Stomach (tissue), 9 donors: ENCODE measurements around the gene CDC73. TPM values are rescaled to one million over a fixed set of nuclear protein-coding genes. Genes with fewer than 3 reads are reported as not detected.

Experiments
- DNase-seq, 2 donors: peaks; one replicate each; pipeline versions ENCODE4 v3.0.0 to v3.0.0-alpha.2; 2013 to 2019
- H3K27ac ChIP-seq, 5 donors: fragments of 200-600 bp in 4 of 5; sonication (generic) in 4 of 5; one replicate each; pipeline ENCODE4 v1.5.1; 2013 to 2019; ENCODE audit warnings: mild to moderate bottlenecking in 1 of 5, moderate library complexity in 1 of 5
- H3K27me3 ChIP-seq, 3 donors: fragments of 200-600 bp; sonication (generic); one replicate each; pipeline ENCODE4 v1.5.1; 2017 to 2019; ENCODE audit warnings: mixed run types in 1 of 3
- H3K36me3 ChIP-seq, 4 donors: fragments of 200-600 bp; sonication (generic); 1 replicate in 3 of 4; 2 replicates in 1 of 4; pipeline ENCODE4 v1.5.1; 2016 to 2019
- H3K4me1 ChIP-seq, 4 donors: fragments of 200-600 bp; sonication (generic); one replicate each; pipeline ENCODE4 v1.5.1; 2016 to 2019
- H3K4me3 ChIP-seq, 4 donors: fragments of 200-600 bp; sonication (generic) in 3 of 4; one replicate each; pipeline ENCODE4 v1.5.1; 2016 to 2019; ENCODE audit warnings: mild to moderate bottlenecking in 1 of 4
- H3K9me3 ChIP-seq, 4 donors: fragments of 200-600 bp; sonication (generic); one replicate each; pipeline ENCODE4 v1.5.1; 2016 to 2019
- CTCF ChIP-seq, 7 experiments: fragments of 450-650 bp in 4 of 7; fragments of 200-600 bp in 3 of 7; sonication (generic) in 3 of 7; IDR thresholded peaks; one replicate each; pipeline ENCODE4 v1.5.1; 2016 to 2019; ENCODE audit warnings: antibody characterized with exemption in 7 of 7, control low read depth in 2 of 7, mild to moderate bottlenecking in 1 of 7
- EP300 ChIP-seq: sonication (generic); formaldehyde crosslinking; IDR thresholded peaks from one replicate; pipeline ENCODE4 v1.6.1; 2017; ENCODE audit warnings: antibody characterized with exemption
- POLR2A ChIP-seq, 4 donors: fragments of 450-650 bp; IDR thresholded peaks; one replicate each; pipeline ENCODE4 v1.6.1; 2016; ENCODE audit warnings: antibody characterized with exemption in 4 of 4, control low read depth in 2 of 4, mild to moderate bottlenecking in 1 of 4, moderate library complexity in 1 of 4
- POLR2AphosphoS5 ChIP-seq, 3 donors: sonication (generic); formaldehyde crosslinking; IDR thresholded peaks; one replicate each; pipeline ENCODE4 v1.6.1; 2016; ENCODE audit warnings: antibody characterized with exemption in 3 of 3
- WGBS, 5 donors: extraction: QIAGEN DNeasy Blood & Tissue Kit in 3 of 5; methylation state at CpG; one replicate each; pipeline versions ENCODE4 v1.1.5 to v1.1.7; 2013 to 2018; 5-methylcytosine and 5-hydroxymethylcytosine counted together
- intact Hi-C: fragments of 100-400 bp; cut with DNase I; formaldehyde crosslinking; loops from one replicate; pipeline ENCODE4 v1.15.1; 2023; ENCODE audit warnings: low total_unique reads
- polyA plus RNA-seq, 3 donors: library from polyadenylated mRNA; stranded (reverse); fragments of 200-250 nt; gene quantifications; one replicate each; pipeline ENCODE4 v1.2.3, GENCODE V29; 2013
- total RNA-seq, 5 donors: library from RNA; depleted of rRNA; stranded (reverse); fragments of >200 nt; gene quantifications; one replicate each; pipeline versions ENCODE4 v1.1.0 to v1.2.3, GENCODE V29; 2014 to 2016
- donor health status: healthy with polysubstance abuse.
- donor health status: Bipolar disorder and iron deficiency.
- donor health status: healthy.

CDC73 gene
- total and polyA plus RNA-seq, 8 donors: 6.7 to 75.9 (median 20.1) TPM

- 89 to 96% (median 96%) methylated on average over 6 to 7 of the region's 7 CpGs for WGBS, 5 donors
- peaks cover 0 to 43% (median 33%) of the 10 kb centered on the region in 4 donors for H3K36me3 ChIP-seq
- TF ChIP-seq CTCF (IDR thresholded peaks at IDR 0.05) (no peak), POLR2AphosphoS5 (IDR thresholded peaks at IDR 0.05) (no peak), POLR2A (IDR thresholded peaks at IDR 0.05) (no peak), EP300 (no peak)
Measured at GRCh38 chr1:193241132-193241827, 119.4 kb downstream of the CDC73 start.

GRCh38 chr1:193242000-193242399, 120.2 kb downstream of the CDC73 start:
- WGBS, 5 donors: 97 to 100% (median 100%) methylated on average over 1 to 4 of the region's 4 CpGs
- H3K4me1 ChIP-seq: no peaks in the 10 kb centered on the region
- intact Hi-C loops: no loop called here
- no peak overlapping the region for H3K4me3 ChIP-seq
- no peaks in the 10 kb centered on the region for H3K9me3 ChIP-seq
- H3K27ac ChIP-seq: no peak overlapping the region
- no peak for DNase-seq
- H3K36me3 ChIP-seq: peaks cover 0 to 40% (median 31%) of the 10 kb centered on the region in 4 donors
- no peaks in the 10 kb centered on the region for H3K27me3 ChIP-seq
- TF ChIP-seq EP300 (no peak), POLR2A (IDR thresholded peaks at IDR 0.05) (no peak), CTCF (IDR thresholded peaks at IDR 0.05) (no peak), POLR2AphosphoS5 (IDR thresholded peaks at IDR 0.05) (no peak)

More at GRCh38 chr1:193241132-193241827, 119.4 kb downstream of the CDC73 start:
- Histone ChIP-seq H3K4me1 (no peaks in the 10 kb centered on the region), H3K9me3 (no peaks in the 10 kb centered on the region), H3K27ac (no peak overlapping the region), H3K27me3 (no peaks in the 10 kb centered on the region), H3K4me3 (no peak overlapping the region)
- intact Hi-C loops: no loop called here
- DNase-seq: no peak

- no peak for DNase-seq
- H3K27me3 ChIP-seq: no peaks in the 10 kb centered on the region
- no peak overlapping the region for H3K27ac ChIP-seq
- H3K9me3 ChIP-seq: peaks cover 0 to 12% (median 4%) of the 10 kb centered on the region in 4 donors
- 95 to 99% (median 98%) methylated on average over 7 of the region's 7 CpGs for whole genome bisulfite sequencing, 5 donors
- no peak overlapping the region for H3K4me3 ChIP-seq
- H3K4me1 ChIP-seq: no peaks in the 10 kb centered on the region
- intact Hi-C loops: no loop called here
- peaks cover 13 to 48% (median 44%) of the 10 kb centered on the region in 4 donors for H3K36me3 ChIP-seq
- TF ChIP-seq EP300 (no peak), POLR2AphosphoS5 (IDR thresholded peaks at IDR 0.05) (no peak), CTCF (IDR thresholded peaks at IDR 0.05) (no peak), POLR2A (IDR thresholded peaks at IDR 0.05) (no peak)
Measured at GRCh38 chr1:193249187-193249586, 127.4 kb downstream of the CDC73 start.

GRCh38 chr1:193251950-193252349, 130.1 kb downstream of the CDC73 start:
- no peak for DNase-seq
- Histone ChIP-seq H3K27me3 (no peaks in the 10 kb centered on the region), H3K4me1 (no peaks in the 10 kb centered on the region), H3K4me3 (no peak overlapping the region), H3K9me3 (peaks cover 0 to 12% (median 4%) of the 10 kb centered on the region in 4 donors), H3K27ac (no peak overlapping the region), H3K36me3 (peaks cover 13 to 43% (median 37%) of the 10 kb centered on the region in 4 donors)
- intact Hi-C loops: no loop called here
- TF ChIP-seq CTCF (IDR thresholded peaks at IDR 0.05) (no peak), POLR2AphosphoS5 (IDR thresholded peaks at IDR 0.05) (no peak), EP300 (no peak), POLR2A (IDR thresholded peaks at IDR 0.05) (no peak)
- 76 to 81% (median 79%) methylated on average over 2 of the region's 2 CpGs for WGBS, 5 donors
